Stimulated activated CD8-positive, alpha-beta memory T cell treated with anti-CD3 and anti-CD28 coated beads, Interleukin-12 subunit alpha, Interleukin-12 subunit beta, amount 100 ng/mL, for 4 hours (primary cell): ENCODE data around the gene PLCL2.
"Not testable (repeated sequence)": the region's sequence is repeated elsewhere in the genome, so short reads cannot be mapped to it uniquely, and the experiment has no call there.

Source experiments
- DNase-seq: peaks from one replicate; pipeline ENCODE4 v3.0.0-alpha.2; 2020; ENCODE audit warnings: low read depth

The PLCL2 gene

DNA sequence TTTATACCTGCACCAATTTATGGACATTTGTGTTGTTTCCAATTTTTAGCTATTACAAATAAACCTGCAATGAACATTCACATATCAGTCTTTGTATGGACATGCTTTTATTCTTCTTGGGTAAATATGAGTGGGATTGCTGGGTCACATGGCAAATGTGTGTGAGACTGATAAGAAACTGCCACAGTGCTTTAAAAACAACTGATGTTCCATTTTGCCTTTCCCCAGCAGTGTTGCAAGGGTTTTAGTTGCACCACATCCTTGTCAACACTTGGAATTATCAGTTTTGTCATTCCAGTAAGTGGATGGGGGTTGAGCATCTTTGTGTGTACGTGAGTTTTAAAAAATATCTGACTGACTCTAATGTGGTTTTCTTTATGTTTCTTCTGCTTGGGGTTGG is 191.2 kb downstream of the PLCL2 start:
- no peak for DNase-seq

DNA sequence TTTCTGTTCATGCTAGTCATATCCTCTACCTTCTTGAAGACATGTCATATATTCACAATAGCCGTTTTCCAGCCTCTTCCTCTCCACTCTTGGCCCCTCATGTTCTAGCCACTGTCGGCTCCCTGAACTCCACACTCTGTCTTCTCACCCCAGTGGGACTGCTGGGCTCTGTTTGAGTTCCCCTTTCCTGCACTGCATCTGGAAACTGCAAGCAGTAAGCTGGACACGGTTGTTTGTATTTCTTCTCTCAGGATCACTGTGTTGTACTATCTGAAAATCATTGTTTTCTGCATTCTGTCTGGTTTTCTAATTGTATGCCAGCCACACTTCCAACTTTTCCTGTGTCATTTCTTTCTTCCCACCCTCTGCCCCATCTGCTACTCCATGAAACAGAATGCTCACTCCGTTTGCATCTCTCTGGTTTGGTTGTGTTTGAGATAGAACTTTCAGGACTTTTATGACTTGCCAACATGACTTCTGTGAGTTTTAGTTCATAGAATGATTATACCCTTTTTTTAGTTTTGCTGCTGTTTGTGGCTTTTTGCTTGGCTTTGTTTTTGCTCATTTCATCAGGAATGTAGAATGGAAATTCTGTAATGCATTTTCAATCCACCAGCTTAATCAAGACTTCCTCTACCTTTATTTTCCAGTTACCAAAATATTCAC is 192.3 kb downstream of the PLCL2 start:
- DNase-seq = no peak

DNA sequence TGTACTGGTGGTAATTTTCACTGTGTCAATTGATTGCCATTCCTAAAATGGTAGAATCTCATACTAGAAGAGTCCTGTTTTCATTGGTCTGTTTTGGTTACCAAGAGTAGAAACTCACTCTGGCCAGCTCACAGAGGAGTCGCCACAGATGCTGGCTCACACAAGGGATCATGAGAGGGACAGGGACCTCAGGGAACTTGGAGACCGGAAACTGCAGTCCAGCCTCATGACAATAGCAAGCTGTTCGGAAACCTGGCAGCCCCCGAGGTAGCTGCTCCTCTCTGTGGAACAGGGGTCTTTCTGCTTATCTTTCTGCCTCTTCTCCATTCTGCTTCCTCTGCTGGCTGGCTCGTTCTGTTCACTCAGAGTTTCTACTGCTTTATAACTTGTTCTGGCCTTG is 192.9 kb downstream of the PLCL2 start:
- no peak for DNase-seq

- DNase-seq = no peak
Measured at GRCh38 chr3:17078926-17079465, 194.2 kb downstream of the PLCL2 start.

DNA sequence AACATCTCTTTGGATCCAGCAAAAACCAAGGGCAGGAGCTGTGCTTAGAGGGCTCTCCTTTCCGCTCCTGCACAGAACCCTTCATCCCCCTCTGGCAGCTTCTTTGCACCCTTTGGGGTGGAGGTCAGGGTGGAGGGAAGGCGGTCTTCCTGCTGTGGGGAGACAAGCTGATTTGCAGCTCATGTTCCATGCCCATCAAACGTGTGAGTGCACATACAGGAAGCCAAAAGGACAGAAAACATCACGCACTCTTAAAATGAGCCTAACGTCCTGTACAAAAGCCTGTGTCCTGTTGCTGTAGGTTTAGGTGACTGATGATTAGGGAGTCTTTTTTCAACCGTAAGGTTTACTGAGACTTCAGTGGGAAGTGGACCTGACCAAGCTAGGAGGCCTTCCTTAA is 195.2 kb downstream of the PLCL2 start:
- no peak for DNase-seq

DNA sequence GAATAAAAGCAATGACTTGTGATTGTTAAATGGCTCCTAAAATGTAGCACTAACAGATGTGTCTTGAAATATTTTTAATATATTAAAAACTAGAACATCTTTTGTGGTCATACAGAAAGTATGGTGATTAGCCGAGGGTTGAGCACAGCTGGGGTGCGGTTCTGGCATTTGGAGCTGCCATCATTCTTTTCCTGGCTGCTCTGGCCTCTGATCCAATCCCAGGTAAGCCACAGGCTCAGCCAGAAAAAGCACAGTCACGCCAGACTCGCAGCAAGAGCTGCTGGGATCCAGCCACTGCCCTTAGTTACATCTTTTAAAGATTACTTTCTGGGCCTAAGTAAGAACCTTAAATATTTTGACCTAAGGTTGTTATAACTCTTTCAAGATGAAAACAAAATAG is 196.8 kb downstream of the PLCL2 start:
- no peak for DNase-seq

GRCh38 chr3:17087509-17087908 is 202.8 kb downstream of the PLCL2 start:
- DNase-seq = no peak

DNA sequence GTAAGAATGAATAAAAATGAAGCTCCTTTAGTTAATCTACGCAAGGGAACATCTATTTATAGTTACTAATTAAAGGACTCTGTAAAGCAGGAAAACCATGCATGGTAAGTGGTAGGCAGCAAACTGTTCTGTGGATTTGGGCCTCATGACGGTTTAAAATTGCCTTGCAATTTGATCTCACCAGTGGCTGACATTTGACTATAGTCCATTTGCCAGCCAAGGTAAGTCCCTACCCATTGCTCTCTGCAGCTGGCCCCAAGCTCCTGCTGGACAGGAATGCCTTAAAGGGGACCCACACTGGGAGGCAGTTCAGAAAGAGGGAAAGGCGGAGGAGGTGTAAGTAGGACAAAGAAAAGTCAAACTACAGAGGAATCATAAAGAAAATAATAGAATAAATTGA is 203.3 kb downstream of the PLCL2 start:
- no peak for DNase-seq

DNA sequence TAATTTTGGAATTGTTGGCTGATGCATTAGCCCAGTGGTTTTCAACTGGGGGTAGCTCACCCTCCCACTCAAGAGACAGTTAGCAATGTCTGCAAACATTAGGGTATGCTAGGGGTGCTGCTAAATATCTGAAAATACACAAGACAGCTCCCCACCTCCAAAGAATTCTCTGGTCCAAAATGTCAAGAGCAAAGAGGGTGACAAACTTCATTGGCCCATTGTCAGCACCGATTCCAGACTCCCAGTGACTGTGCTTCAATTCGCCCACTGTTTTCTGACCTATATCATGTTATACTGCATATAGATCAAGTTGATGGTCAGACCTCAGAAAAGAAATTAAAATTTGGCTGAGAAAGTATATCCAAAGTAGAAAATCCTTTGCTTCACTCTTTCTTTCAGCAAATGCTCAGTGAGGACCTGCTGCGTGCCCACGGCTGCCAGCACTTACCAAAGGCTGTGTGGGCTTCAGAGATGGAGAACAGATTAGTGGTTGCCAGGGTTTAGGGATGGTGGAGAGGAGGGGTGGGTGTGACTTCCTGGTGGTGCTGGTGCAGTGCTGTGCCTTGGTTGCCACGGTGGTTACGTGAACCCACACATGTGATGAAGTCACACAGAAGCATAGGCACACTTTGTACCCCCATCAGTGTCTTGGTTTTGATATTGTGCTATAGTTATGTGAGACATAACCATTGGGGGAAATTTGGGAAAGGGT is 204.0 kb downstream of the PLCL2 start:
- peak; percentile 30 for DNase-seq

- DNase-seq = no peak
Measured at GRCh38 chr3:17089314-17089700, 204.6 kb downstream of the PLCL2 start.

GRCh38 chr3:17090280-17090983 is 205.7 kb downstream of the PLCL2 start:
- no peak for DNase-seq

- DNase-seq = no peak
Measured at GRCh38 chr3:17091910-17092582, 207.3 kb downstream of the PLCL2 start.

DNA sequence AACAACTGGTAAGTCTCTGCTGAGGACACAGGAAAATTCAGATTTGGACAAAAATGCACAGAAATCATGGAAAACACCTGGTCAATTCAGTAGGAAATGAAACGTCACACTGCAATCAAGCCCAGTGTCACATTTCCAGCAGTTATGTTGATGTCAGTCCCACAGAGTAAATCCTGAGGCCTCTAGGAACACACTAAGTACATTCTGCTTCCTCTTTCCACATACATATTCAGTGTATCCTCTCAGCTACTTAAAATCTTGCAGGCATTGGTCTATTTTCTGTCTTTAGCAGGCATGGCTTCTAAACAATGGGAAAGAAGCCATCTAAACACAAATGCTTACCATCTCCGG is 207.8 kb downstream of the PLCL2 start:
- DNase-seq = no peak

- no peak for DNase-seq
Measured at GRCh38 chr3:17094551-17094950, 209.8 kb downstream of the PLCL2 start.

GRCh38 chr3:17103579-17103978 is 218.8 kb downstream of the PLCL2 start:
- DNase-seq = no peak

DNA sequence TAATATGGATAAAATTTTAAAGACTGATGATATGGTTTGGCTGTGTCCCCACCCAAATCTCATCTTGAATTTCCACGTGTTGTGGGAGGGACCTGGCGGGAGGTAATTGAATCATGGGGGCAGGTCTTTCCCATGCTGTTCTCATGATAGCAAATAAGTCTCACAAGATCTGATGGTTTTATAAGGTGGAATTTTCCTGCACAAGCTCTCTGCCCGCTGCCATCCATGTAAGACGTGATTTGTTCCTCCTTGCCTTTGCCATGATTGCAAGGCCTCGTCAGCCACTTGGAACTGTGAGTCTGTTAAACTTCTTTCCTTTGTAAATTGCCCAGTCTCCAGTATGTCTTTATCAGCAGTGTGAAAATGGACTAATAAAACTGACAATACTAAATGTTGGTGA is 222.0 kb downstream of the PLCL2 start:
- DNase-seq = not testable (repeated sequence)

DNA sequence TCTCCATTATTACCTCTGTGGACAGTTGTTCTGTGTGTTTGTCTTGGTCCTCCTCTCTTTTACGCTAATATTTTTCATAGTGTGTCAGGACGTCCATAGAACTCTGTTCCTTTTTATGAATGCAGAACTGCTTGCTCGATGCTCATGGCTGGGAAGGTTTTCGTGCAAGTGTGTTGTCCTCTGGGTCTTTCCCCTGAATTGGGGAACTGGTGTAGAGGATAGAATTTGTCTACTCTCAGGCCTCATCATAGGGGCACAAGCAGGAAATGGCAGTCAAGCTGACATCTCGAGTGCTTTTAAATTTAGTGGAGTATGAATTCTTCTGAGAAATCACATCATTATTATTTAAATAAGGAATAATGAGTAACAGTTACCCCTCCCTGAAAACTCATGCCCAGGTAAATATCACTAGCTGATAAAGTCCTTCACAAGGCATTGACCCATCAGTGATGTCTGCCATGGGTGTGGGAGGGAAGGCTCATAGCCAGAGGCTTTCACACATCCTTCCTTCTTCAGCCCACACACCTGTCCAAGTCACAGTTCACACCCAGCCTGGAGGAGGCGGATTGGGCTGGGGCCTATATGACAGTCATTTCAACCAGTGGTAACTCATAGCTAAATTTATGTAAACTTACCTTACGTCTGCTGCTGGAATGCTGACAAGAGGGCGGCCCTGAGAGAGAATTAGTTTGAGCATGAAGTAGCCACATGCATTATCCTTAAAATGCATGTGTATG is 226.1 kb downstream of the PLCL2 start:
- no peak for DNase-seq

- no peak for DNase-seq
Measured at GRCh38 chr3:17111586-17111985, 226.8 kb downstream of the PLCL2 start.

- DNase-seq = no peak
Measured at GRCh38 chr3:17115186-17115585, 230.4 kb downstream of the PLCL2 start.

DNA sequence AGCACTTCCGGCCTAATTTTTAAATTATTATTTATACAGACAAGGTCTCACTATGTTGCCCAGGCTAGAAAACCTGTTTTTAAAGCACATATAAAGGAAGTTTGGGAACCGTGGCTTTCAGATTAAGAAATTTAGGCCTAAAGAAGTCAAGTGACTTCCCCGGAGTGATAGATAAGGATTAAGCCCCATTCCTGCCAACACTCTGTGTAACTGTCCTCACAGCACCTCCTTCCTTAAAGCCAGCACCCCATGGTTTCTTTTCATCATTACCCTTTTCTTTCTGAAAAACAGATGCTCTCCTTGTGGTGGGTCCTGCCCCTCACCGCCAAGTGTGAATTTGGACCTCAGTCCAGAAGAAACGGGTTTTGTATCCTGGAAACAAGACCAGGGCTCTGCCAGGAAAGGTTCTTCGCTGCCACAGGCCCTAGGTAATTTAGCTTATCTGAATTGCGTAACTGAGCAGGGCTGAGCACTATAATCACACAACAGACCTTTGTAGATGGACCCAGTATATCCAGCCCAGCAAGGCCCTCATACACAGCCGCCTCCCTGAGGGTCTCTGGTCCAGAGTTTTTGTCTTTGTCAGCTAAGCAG is 231.3 kb downstream of the PLCL2 start:
- no peak for DNase-seq

DNA sequence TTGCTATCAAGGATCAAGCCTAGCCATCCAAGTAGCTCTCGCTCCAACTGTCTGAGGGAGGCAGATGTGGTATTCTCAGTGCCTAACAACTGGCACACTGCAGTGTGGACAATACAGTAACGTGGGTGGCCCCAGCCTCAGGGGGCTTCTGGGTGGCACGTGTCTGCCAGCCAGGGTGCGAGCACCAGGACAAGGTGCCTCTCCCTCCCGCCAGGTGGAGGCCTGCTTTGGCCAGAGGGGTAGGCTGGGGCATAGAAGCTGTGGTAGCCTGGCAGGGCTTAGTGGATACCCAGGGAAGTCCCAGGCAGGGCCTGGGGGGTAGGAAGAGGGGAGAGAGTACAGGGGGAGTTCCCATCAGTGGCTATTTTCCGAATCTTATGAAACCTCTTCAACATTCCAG is 234.0 kb downstream of the PLCL2 start:
- DNase-seq = no peak
